Ovary (tissue), 3 donors: ENCODE data around the gene SPIN1.

ENCODE experiments used
- CTCF ChIP-seq, 3 donors: fragments of 450-650 bp in 2 of 3; fragments of 200-600 bp in 1 of 3; IDR thresholded peaks; one replicate each; pipeline versions ENCODE4 v1.5.1 to v1.8.0; 2016 to 2022; ENCODE audit warnings: antibody characterized with exemption in 3 of 3, mild to moderate bottlenecking in 1 of 3
- POLR2A ChIP-seq: fragments of 450-650 bp; IDR thresholded peaks from one replicate; pipeline ENCODE4 v1.6.1; 2017; ENCODE audit warnings: antibody characterized with exemption, mild to moderate bottlenecking, moderate library complexity
- donor health status: DM: no; HTN: no; CAD: no.

GRCh38 chr9:88388203-88388885 is at the start of gene SPIN1:
- TF ChIP-seq CTCF (IDR thresholded peaks at IDR 0.05) (peak in 2 of 3 donors; percentile 54 to 55), POLR2A (peak; percentile 41)
